Measurements from ENCODE around the gene NLRP13.

NLRP13 gene

DNA sequence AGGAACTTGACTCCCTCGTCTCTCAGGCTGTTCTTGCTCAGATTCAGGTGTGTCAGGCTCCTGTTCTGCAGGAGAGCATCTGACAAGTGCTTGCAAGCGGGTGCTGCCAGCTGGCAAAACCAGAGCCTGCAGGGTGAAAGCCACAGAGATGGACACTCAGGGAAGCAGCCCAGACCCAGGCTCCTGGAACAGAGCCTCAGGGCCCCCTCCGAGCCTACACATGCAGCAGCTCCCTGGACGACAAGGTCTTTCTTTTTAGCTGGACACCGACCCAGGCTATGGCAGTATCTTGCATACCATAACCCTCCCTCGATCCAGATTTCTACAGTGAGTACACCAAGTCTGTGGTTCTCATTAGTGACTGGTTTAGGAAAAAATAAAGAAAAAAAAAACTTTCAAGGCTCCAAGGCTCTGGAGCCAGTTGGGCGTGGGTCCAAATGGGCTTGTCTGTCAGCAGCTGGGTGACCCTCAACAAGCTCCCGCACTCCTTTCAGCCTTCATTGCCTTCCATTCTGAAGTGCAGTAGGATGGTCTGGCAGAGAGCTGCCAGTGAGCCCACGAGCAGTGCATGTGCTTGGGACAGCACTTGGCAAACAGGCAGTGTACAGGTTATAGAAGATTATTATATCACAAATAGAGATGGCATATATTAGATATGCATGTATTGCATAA, 29.9 kb downstream of the NLRP13 start:
- DNase-seq (no peak), ATAC-seq (no peak)

- DNase-seq: no peak
- ATAC-seq: no peak
Observed at GRCh38 chr19:55901369-55902079, 30.6 kb downstream of the NLRP13 start.

DNA sequence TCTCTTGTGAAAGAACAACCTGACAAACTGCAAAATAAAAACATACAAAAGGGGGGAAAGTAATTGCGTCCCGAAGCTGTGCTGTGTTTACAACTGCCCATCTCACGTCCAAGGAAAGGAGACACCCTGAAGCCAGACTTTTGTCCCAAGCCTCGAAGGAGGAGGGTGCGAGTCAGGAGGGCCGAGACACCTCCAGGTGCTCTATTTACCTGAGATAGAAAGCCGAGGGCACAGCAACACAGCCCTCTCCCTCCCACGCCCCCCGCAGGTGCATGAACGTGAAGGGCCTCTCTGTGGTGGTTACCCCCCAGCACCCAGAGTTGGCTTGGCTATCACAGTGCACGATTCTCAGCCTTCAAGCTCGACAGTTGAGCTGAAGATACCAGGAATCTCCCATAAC, 33.2 kb downstream of the NLRP13 start:
- ATAC-seq: no peak
- DNase-seq: no peak

- DNase-seq (no peak), ATAC-seq (no peak)
Observed at GRCh38 chr19:55882626-55883025, 49.5 kb downstream of the NLRP13 start.

GRCh38 chr19:55877211-55877610, 54.9 kb downstream of the NLRP13 start:
- no peak for DNase-seq
- ATAC-seq: no peak

DNA sequence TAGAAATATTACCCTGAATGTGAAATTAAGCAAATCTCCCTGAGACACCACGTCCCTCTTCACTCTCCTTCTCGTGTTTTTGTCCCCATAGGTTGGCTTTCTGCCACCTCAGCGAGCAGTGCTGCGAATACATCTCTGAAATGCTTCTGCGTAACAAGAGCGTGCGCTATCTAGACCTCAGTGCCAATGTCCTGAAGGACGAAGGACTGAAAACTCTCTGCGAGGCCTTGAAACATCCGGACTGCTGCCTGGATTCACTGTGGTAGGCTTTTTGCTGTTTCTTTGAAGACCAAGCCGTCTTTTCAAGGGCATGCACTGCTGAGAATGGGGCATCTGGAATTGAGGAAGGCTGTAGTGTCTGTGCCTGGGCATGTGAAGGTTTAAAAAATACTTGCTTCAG, 61.4 kb downstream of the NLRP13 start:
- no peak for DNase-seq
- ATAC-seq: no peak

DNA sequence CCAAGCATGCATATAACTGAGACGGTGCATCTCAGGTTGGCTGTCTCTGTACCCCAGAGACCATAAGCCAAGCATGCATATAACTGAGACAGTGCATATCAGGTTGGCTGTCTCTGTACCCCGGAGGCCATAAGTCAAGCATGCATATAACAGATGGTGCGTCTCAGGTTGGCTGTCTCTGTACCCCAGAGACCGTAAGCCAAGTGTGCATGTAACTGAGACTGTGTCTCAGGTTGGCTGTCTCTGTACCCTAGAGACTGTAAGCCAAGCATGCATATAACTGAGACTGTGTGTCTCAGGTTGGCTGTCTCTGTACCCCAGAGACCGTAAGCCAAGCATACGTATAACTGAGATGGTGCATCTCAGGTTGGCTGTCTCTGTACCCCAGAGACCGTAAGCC, 65.0 kb downstream of the NLRP13 start:
- no peak for ATAC-seq

DNA sequence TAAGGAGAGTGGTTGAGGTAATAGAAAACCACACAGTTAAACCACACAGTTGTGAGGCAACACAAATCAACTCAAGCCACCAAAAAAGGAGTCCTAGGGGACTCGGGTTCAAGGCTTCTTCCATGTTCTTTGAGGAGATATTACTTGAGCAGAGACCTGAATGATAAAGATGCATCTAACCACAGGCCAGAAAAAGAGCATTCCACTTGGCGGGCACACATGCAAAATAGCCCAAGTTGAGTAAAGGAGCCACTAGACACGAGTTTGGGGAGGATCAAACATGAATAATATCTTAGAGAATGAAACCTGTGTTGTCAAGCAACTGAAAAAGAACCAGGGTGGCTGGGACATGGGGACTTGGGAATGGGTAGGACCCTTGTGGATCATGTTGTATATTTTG, 65.6 kb downstream of the NLRP13 start:
- DNase-seq (no peak), ATAC-seq (no peak)

More for the DNA sequence above, 65.0 kb downstream of the NLRP13 start:
- DNase-seq: no peak

- ATAC-seq (no peak), DNase-seq (no peak)
Observed at GRCh38 chr19:55858969-55859368, 73.2 kb downstream of the NLRP13 start.

DNA sequence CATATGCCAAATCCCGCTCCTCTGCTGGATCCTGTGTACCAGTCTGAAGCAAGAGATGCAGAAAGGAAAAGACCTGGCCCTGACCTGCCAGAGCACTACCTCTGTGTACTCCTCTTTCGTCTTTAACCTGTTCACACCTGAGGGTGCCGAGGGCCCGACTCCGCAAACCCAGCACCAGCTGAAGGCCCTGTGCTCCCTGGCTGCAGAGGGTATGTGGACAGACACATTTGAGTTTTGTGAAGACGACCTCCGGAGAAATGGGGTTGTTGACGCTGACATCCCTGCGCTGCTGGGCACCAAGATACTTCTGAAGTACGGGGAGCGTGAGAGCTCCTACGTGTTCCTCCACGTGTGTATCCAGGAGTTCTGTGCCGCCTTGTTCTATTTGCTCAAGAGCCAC, 73.7 kb downstream of the NLRP13 start:
- no peak for ATAC-seq
- no peak for DNase-seq

DNA sequence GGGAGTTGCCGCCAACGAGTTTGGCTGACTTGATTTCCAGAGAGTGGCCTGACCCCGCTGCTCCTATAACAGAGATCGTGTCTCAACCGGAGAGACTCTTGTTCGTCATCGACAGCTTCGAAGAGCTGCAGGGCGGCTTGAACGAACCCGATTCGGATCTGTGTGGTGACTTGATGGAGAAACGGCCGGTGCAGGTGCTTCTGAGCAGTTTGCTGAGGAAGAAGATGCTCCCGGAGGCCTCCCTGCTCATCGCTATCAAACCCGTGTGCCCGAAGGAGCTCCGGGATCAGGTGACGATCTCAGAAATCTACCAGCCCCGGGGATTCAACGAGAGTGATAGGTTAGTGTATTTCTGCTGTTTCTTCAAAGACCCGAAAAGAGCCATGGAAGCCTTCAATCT, 74.2 kb downstream of the NLRP13 start:
- DNase-seq: no peak
- no peak for ATAC-seq

GRCh38 chr19:55857149-55857548, 75.0 kb downstream of the NLRP13 start:
- ATAC-seq: no peak

DNA sequence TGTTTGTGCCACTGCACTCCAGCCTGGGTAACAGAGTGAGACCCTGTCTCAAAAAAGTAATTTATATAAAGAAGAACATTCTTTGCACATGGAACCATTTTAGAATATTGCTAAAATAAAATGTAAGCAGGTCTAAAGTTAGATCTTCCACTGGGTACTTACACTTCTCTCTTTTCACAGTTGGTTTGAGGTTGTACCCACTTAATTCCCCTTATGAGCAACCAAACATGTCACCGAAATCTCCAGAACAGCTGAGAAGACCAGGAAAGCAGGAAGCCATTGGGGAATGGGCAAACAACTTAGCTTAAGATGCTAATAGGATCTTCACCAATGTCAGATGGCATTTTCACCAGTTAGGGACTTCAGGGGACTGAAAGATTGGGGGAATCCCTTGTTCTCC, 77.0 kb downstream of the NLRP13 start:
- DNase-seq (no peak), ATAC-seq (no peak)

More at GRCh38 chr19:55857149-55857548, 75.0 kb downstream of the NLRP13 start:
- no peak for DNase-seq

All from stimulated activated naive CD8-positive, alpha-beta T cell treated with anti-CD3 and anti-CD28 coated beads, Interleukin-15, Interleukin-2, amounts not matched to agents 100 U/mL and 50 U/mL, for 24 hours (primary cell).